ENCODE data around the gene KRTAP20-4.

The KRTAP20-4 gene

DNA sequence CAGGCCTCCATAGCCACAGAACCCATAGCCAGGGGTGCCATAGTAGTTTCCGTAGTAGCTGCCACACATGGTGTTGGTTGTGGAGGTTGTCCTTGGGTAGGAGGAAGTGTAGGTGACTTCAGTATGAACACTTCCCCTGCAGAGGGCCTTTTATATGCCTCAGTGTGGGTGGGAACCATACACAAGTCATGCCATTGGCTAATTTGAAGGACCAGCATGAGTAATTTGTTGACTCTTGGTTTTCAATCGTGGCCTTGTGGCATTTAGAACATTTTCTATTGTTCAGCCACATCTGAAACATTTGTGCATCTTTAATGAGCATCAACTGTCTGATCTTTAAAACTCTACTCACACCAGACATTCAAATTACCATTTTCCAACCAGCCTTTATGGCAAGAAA is 6.6 kb upstream of the KRTAP20-4 start, which contains the start of gene KRTAP6-1:
KRTAP6-1 (minus strand) TSS at position 95 of the 400 bp plus-strand sequence; CDS start at position 69, 26 bp downstream.
- TF ChIP-seq, protein P1, sequence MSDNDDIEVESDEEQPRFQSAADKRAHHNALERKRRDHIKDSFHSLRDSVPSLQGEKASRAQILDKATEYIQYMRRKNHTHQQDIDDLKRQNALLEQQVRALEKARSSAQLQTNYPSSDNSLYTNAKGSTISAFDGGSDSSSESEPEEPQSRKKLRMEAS (IDR thresholded peaks at IDR 0.05; ENCODE audit: low read depth, low read length) = no peak
- TF ChIP-seq POLR2A (IDR thresholded peaks at IDR 0.05; ENCODE audit: extremely low read depth, insufficient read length) (no peak), MYC (IDR thresholded peaks at IDR 0.05; ENCODE audit: low read depth, low read length) (no peak)
- TF ChIP-seq, protein P2, sequence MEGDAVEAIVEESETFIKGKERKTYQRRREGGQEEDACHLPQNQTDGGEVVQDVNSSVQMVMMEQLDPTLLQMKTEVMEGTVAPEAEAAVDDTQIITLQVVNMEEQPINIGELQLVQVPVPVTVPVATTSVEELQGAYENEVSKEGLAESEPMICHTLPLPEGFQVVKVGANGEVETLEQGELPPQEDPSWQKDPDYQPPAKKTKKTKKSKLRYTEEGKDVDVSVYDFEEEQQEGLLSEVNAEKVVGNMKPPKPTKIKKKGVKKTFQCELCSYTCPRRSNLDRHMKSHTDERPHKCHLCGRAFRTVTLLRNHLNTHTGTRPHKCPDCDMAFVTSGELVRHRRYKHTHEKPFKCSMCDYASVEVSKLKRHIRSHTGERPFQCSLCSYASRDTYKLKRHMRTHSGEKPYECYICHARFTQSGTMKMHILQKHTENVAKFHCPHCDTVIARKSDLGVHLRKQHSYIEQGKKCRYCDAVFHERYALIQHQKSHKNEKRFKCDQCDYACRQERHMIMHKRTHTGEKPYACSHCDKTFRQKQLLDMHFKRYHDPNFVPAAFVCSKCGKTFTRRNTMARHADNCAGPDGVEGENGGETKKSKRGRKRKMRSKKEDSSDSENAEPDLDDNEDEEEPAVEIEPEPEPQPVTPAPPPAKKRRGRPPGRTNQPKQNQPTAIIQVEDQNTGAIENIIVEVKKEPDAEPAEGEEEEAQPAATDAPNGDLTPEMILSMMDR (IDR thresholded peaks at IDR 0.05; ENCODE audit: low read depth, low read length) = no peak
- DNase-seq (ENCODE audit: low read depth) = no peak
- H3K4me3 ChIP-seq (ENCODE audit: low read depth, low read length) = no peak within 1 kb of the TSS

GRCh38 chr21:30615199-30615598 is 5.2 kb upstream of the KRTAP20-4 start:
- no peak for DNase-seq (ENCODE audit: low read depth)
- no peak overlapping the region for H3K4me3 ChIP-seq (ENCODE audit: low read depth, low read length)
- TF ChIP-seq MYC (IDR thresholded peaks at IDR 0.05; ENCODE audit: low read depth, low read length) (no peak), POLR2A (IDR thresholded peaks at IDR 0.05; ENCODE audit: extremely low read depth, insufficient read length) (no peak)
- TF ChIP-seq, protein P2 (IDR thresholded peaks at IDR 0.05; ENCODE audit: low read depth, low read length) = no peak
- TF ChIP-seq, protein P1 (IDR thresholded peaks at IDR 0.05; ENCODE audit: low read depth, low read length) = no peak

DNA sequence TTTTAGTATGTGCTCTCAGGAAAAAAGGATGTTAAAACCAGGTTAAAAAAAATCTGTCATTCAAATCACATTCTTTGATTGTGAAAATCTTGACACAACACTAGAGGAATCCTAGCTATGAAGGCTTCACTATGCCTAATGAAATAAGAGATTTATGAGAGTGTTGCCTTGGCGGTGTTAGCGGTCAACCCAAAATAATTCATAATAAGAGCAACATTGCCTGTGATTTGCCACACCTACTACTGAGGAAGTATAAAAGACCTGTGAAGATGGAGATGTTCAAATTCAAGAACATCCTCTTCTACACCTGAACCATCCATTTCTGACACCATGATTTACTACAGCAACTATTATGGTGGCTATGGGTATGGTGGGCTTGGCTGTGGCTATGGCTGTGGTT is 4.3 kb upstream of the KRTAP20-4 start, which contains the start of gene KRTAP20-1:
KRTAP20-1 (plus strand) TSS at position 301 of the 400 bp plus-strand sequence; CDS start at position 331, 30 bp downstream.
- TF ChIP-seq POLR2A (IDR thresholded peaks at IDR 0.05; ENCODE audit: extremely low read depth, insufficient read length) (no peak), MYC (IDR thresholded peaks at IDR 0.05; ENCODE audit: low read depth, low read length) (no peak)
- TF ChIP-seq, protein P1 (IDR thresholded peaks at IDR 0.05; ENCODE audit: low read depth, low read length) = no peak
- TF ChIP-seq, protein P2 (IDR thresholded peaks at IDR 0.05; ENCODE audit: low read depth, low read length) = no peak
- H3K4me3 ChIP-seq (ENCODE audit: low read depth, low read length) = no peak within 1 kb of the TSS
- DNase-seq (ENCODE audit: low read depth) = no peak

DNA sequence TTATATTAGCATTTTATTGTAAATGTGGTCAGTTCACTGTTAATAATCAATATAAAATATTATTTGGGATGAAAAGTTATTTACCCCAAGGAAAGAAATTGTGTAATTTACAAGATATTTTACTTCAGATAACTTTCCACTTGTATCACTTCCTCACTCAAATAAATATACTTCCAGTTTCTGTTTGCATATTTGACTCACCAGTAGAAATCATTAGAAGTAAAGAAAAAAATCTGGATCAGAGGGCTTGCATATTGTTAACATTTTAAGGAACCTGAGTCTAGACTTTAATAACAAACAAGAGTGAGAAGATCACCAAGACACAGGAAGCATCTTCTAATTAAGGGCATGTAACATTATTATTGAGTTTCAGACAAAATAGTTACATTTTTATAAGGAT is 347 bp upstream of the KRTAP20-4 start:
- H3K4me3 ChIP-seq (ENCODE audit: low read depth, low read length) = no peak overlapping the region
- TF ChIP-seq, protein P1 (IDR thresholded peaks at IDR 0.05; ENCODE audit: low read depth, low read length) = no peak
- TF ChIP-seq, protein P2 (IDR thresholded peaks at IDR 0.05; ENCODE audit: low read depth, low read length) = no peak
- TF ChIP-seq MYC (IDR thresholded peaks at IDR 0.05; ENCODE audit: low read depth, low read length) = no peak
- TF ChIP-seq POLR2A (IDR thresholded peaks at IDR 0.05; ENCODE audit: extremely low read depth, insufficient read length) = no peak
- no peak for DNase-seq (ENCODE audit: low read depth)

- no peak for DNase-seq (ENCODE audit: low read depth)
- TF ChIP-seq POLR2A (IDR thresholded peaks at IDR 0.05; ENCODE audit: extremely low read depth, insufficient read length) = no peak
- TF ChIP-seq, protein P1 (IDR thresholded peaks at IDR 0.05; ENCODE audit: low read depth, low read length) = no peak
- TF ChIP-seq, protein P2 (IDR thresholded peaks at IDR 0.05; ENCODE audit: low read depth, low read length) = no peak
- no peak for TF ChIP-seq MYC (IDR thresholded peaks at IDR 0.05; ENCODE audit: low read depth, low read length)
- H3K4me3 ChIP-seq (ENCODE audit: low read depth, low read length) = no peak overlapping the region
Observed at GRCh38 chr21:30623362-30623761, 2.9 kb downstream of the KRTAP20-4 start.
